Endodermal cell (in vitro differentiated cells): ENCODE results near the gene TIPARP. TPM values are rescaled to one million over a fixed set of nuclear protein-coding genes. Genes with fewer than 3 reads are reported as not detected.

Source experiments
- DNase-seq: peaks from one replicate; pipeline ENCODE4 v3.0.0-alpha.2; 2017
- H3K27ac ChIP-seq: 2 replicates; pipeline ENCODE4 v1.5.1; 2013; ENCODE audit warnings: mild to moderate bottlenecking, low read depth, low read length, moderate library complexity
- H3K27me3 ChIP-seq: 2 replicates; pipeline ENCODE4 v1.6.1; 2013; ENCODE audit warnings: mild to moderate bottlenecking, low read length, moderate library complexity; ENCODE audit not compliant: insufficient read depth, control insufficient read depth, poor library complexity, severe bottlenecking
- H3K36me3 ChIP-seq: 2 replicates; pipeline ENCODE4 v1.7.0; 2013; ENCODE audit warnings: mild to moderate bottlenecking, low read length, moderate library complexity; ENCODE audit not compliant: control insufficient read depth, insufficient read depth
- H3K4me1 ChIP-seq: one replicate; pipeline ENCODE4 v1.7.0; 2013; ENCODE audit warnings: low read length; ENCODE audit not compliant: control insufficient read depth, insufficient read depth
- H3K4me3 ChIP-seq: 2 replicates; pipeline ENCODE4 v1.5.1; 2013; ENCODE audit warnings: mild to moderate bottlenecking, low read length, moderate library complexity
- H3K9ac ChIP-seq: 2 replicates; pipeline ENCODE4 v1.6.1; 2013; ENCODE audit warnings: mild to moderate bottlenecking, low read length, moderate library complexity; ENCODE audit not compliant: poor library complexity, severe bottlenecking; ENCODE audit errors: extremely low read depth
- H3K9me3 ChIP-seq: 2 replicates; pipeline ENCODE4 v1.6.1; 2013; ENCODE audit warnings: mild to moderate bottlenecking, low read length, moderate library complexity; ENCODE audit not compliant: control insufficient read depth
- H3K27ac Mint-ChIP-seq: 2 replicates; pipeline ENCODE4 v1.8.0; 2020; ENCODE audit warnings: mixed read lengths
- H3K27me3 Mint-ChIP-seq: 2 replicates; pipeline ENCODE4 v1.8.0; 2021; ENCODE audit warnings: mild to moderate bottlenecking, mixed read lengths; ENCODE audit not compliant: insufficient read depth
- H3K36me3 Mint-ChIP-seq: 2 replicates; pipeline ENCODE4 v1.8.0; 2020; ENCODE audit warnings: low read depth, mixed read lengths
- H3K4me1 Mint-ChIP-seq: 2 replicates; pipeline ENCODE4 v1.8.0; 2020; ENCODE audit warnings: mixed read lengths
- H3K4me3 Mint-ChIP-seq: 2 replicates; pipeline ENCODE4 v1.8.0; 2020; ENCODE audit warnings: mild to moderate bottlenecking, moderate library complexity, mixed read lengths
- H3K9me3 Mint-ChIP-seq: 2 replicates; pipeline ENCODE4 v1.8.0; 2020; ENCODE audit warnings: mild to moderate bottlenecking, mixed read lengths
- CTCF ChIP-seq: fragments of 200-600 bp; sonication (generic); conservative IDR thresholded peaks from 2 replicates; pipeline ENCODE4 v1.5.0; 2021; ENCODE audit warnings: antibody characterized with exemption, mild to moderate bottlenecking
- WGBS, 2 experiments: methylation state at CpG; one replicate each; pipeline versions ENCODE4 v1.1.5 to v1.1.7; 2013; ENCODE audit warnings: missing lambda C conversion rate in 2 of 2, mixed read lengths in 1 of 2; ENCODE audit not compliant: insufficient coverage in 1 of 2, insufficient read length in 1 of 2; 5-methylcytosine and 5-hydroxymethylcytosine counted together
- total RNA-seq, 2 donors: library from RNA; stranded (reverse); fragmentation: NEBNext Ultra II Directional in 1 of 2; extraction: Animal tissue kit (Norgen Biotek cat#: 25700) in 1 of 2; gene quantifications; 2 replicates in 1 of 2; 3 replicates in 1 of 2; pipeline ENCODE4 v1.2.1, GENCODE V29; 2021

Gene TIPARP
- total RNA-seq, 2 donors from 2014 or later = 27.1 to 34.3 TPM

DNA sequence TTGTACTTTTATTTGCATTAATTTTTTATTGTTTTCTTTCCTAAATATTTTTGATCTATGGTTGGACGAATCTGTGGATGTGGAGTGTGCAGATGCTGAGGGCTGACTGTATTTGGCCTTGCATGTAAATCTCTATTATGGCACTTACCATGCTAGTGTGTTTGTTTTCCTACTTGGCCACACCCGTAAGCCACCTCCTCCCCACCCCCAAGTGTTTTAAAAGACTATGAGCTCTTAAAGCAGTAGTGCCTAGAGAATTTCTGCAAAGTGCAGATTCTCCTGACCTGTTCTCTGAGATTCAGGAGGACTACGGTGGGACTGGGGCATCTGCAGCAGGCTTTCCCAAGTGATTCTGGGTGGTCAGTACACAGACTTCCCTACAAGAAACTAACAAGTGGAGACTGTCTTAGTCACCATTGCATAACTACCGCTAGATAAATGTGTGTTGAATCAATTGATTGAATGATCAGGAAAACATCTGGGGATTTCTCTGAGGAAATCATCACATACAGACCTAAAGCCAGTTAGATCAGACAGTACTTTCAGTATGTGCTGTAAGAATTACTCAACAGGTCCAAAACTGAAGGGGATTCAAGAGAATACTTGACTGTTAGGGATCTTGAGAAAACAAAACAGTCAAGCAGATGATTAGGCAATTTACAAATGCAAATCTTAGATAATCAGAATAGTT, 6.2 kb upstream of the TIPARP start:
- Mint-ChIP-seq H3K4me3 (no peak overlapping the region), H3K4me1 (peaks cover 19% of the 10 kb centered on the region), H3K27ac (peak overlapping the region; percentile 4), H3K27me3 (peaks cover 18% of the 10 kb centered on the region), H3K36me3 (no peaks in the 10 kb centered on the region), H3K9me3 (no peaks in the 10 kb centered on the region)
- H3K4me1 ChIP-seq = peaks cover 8% of the 10 kb centered on the region
- WGBS, 2 experiments = 57 to 88% methylated on average over 1 to 3 of the region's 4 CpGs
- no peak for TF ChIP-seq CTCF
- H3K27ac ChIP-seq = no peak overlapping the region
- H3K9me3 ChIP-seq = no peaks in the 10 kb centered on the region
- no peak overlapping the region for H3K4me3 ChIP-seq
- DNase-seq = no peak
- no peaks in the 10 kb centered on the region for H3K27me3 ChIP-seq
- no peak overlapping the region for H3K9ac ChIP-seq
- H3K36me3 ChIP-seq = no peaks in the 10 kb centered on the region

- Histone ChIP-seq H3K9ac (no peak overlapping the region), H3K4me3 (no peak overlapping the region), H3K4me1 (peaks cover 8% of the 10 kb centered on the region), H3K36me3 (no peaks in the 10 kb centered on the region), H3K9me3 (no peaks in the 10 kb centered on the region), H3K27me3 (no peaks in the 10 kb centered on the region), H3K27ac (no peak overlapping the region)
- Mint-ChIP-seq H3K4me1 (peaks cover 22% of the 10 kb centered on the region), H3K27ac (no peak overlapping the region), H3K9me3 (no peaks in the 10 kb centered on the region), H3K4me3 (no peak overlapping the region), H3K36me3 (no peaks in the 10 kb centered on the region), H3K27me3 (peaks cover 18% of the 10 kb centered on the region)
- no peak for DNase-seq
- WGBS, 2 experiments = 94 to 100% methylated on average over 1 to 2 of the region's 2 CpGs
- no peak for TF ChIP-seq CTCF
These were observed 4.3 kb upstream of the TIPARP start for GRCh38 chr3:156670077-156670476.

GRCh38 chr3:156670652-156671051, 3.7 kb upstream of the TIPARP start:
- H3K36me3 ChIP-seq = no peaks in the 10 kb centered on the region
- Mint-ChIP-seq H3K27ac (no peak overlapping the region), H3K4me1 (peaks cover 22% of the 10 kb centered on the region), H3K36me3 (no peaks in the 10 kb centered on the region), H3K4me3 (no peak overlapping the region), H3K9me3 (no peaks in the 10 kb centered on the region), H3K27me3 (peaks cover 18% of the 10 kb centered on the region)
- H3K27me3 ChIP-seq = no peaks in the 10 kb centered on the region
- no peaks in the 10 kb centered on the region for H3K9me3 ChIP-seq
- no peak overlapping the region for H3K4me3 ChIP-seq
- no peak overlapping the region for H3K27ac ChIP-seq
- no peak for TF ChIP-seq CTCF
- peaks cover 8% of the 10 kb centered on the region for H3K4me1 ChIP-seq
- no peak for DNase-seq
- WGBS, 2 experiments = 98 to 100% methylated on average over 3 of the region's 4 CpGs
- H3K9ac ChIP-seq = no peak overlapping the region
